ENCODE results near the gene MYH16. TPM values are rescaled to one million over a fixed set of nuclear protein-coding genes. Genes with fewer than 3 reads are reported as not detected.
"Not testable (repeated sequence)": the region's sequence is repeated elsewhere in the genome, so short reads cannot be mapped to it uniquely, and the experiment has no call there.

Gene MYH16
- total RNA-seq, 1 donor from 2014 or later, result not detected

DNA sequence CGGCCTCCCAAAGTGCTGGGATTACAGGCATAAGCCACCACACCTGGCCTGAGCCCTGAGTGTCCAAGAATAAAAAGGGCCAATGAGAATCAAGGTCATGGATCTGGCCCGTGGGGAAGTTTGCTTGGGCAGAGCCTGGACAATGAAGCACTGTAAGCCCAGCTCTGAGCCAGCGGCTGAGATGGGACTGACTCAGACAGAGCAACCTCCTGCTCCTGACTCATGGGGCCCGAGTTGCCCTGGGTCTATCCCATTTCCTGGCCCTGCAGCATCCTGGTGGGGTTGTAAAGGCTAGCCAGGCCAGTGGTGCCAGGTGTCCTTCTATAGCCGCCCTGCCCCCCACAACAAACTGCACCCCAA, 5.2 kb upstream of the MYH16 start:
- TF ChIP-seq POLR2AphosphoS5 (IDR thresholded peaks at IDR 0.05; ENCODE audit: insufficient read depth in 1 of 2, low read depth in 1 of 2) (no peak), CTCF (IDR thresholded peaks at IDR 0.05) (no peak), POLR2A (IDR thresholded peaks at IDR 0.05) (no peak)
- no peaks in the 10 kb centered on the region for H3K36me3 ChIP-seq
- no peak for DNase-seq (ENCODE audit: extremely low spot score in 2 of 2)
- no peak overlapping the region for H3K27ac ChIP-seq
- H3K27me3 ChIP-seq, result no peaks in the 10 kb centered on the region
- no peak overlapping the region for H3K4me3 ChIP-seq
- H3K4me1 ChIP-seq, result no peaks in the 10 kb centered on the region
- intact Hi-C loops (cut with DNase I), result no loop called here
- H3K9me3 ChIP-seq, result no peaks in the 10 kb centered on the region

GRCh38 chr7:99267841-99268576, 4.6 kb upstream of the MYH16 start:
- Histone ChIP-seq H3K4me1 (no peaks in the 10 kb centered on the region), H3K9me3 (no peaks in the 10 kb centered on the region), H3K27ac (no peak overlapping the region), H3K27me3 (no peaks in the 10 kb centered on the region), H3K4me3 (no peak overlapping the region), H3K36me3 (no peaks in the 10 kb centered on the region)
- no peak for DNase-seq (ENCODE audit: extremely low spot score in 2 of 2)
- TF ChIP-seq POLR2AphosphoS5 (IDR thresholded peaks at IDR 0.05; ENCODE audit: insufficient read depth in 1 of 2, low read depth in 1 of 2) (no peak), POLR2A (IDR thresholded peaks at IDR 0.05) (no peak), CTCF (IDR thresholded peaks at IDR 0.05) (no peak)
- intact Hi-C loops (cut with DNase I), result no loop called here

DNA sequence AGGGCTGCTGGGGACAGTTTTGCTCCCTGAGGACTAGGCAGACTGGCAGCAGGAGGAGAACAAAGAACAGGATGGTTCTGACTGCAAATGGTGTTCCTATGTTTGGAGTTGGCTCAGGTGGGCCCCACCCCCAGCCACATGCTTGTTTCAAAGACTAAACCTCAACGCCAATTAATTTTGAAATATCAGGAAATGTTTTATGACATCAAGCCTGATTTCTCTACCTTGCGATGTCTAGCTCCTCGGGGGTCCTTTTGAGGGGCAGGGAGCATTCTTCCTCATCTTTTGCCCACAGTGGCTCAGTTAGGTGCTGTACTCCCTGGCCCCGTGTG, 4.1 kb upstream of the MYH16 start:
- Histone ChIP-seq H3K27ac (no peak overlapping the region), H3K9me3 (no peaks in the 10 kb centered on the region), H3K36me3 (no peaks in the 10 kb centered on the region), H3K27me3 (no peaks in the 10 kb centered on the region), H3K4me3 (no peak overlapping the region), H3K4me1 (no peaks in the 10 kb centered on the region)
- no peak for TF ChIP-seq POLR2A (IDR thresholded peaks at IDR 0.05)
- no peak for TF ChIP-seq POLR2AphosphoS5 (IDR thresholded peaks at IDR 0.05; ENCODE audit: insufficient read depth in 1 of 2, low read depth in 1 of 2)
- TF ChIP-seq CTCF (IDR thresholded peaks at IDR 0.05), result no peak
- intact Hi-C loops (cut with DNase I), result no loop called here
- no peak for DNase-seq (ENCODE audit: extremely low spot score in 2 of 2)

- DNase-seq (ENCODE audit: extremely low spot score in 2 of 2), result no peak
- Histone ChIP-seq H3K4me3 (no peak overlapping the region), H3K9me3 (no peaks in the 10 kb centered on the region), H3K36me3 (no peaks in the 10 kb centered on the region), H3K27me3 (no peaks in the 10 kb centered on the region), H3K27ac (no peak overlapping the region), H3K4me1 (no peaks in the 10 kb centered on the region)
- TF ChIP-seq CTCF (IDR thresholded peaks at IDR 0.05) (no peak), POLR2AphosphoS5 (IDR thresholded peaks at IDR 0.05; ENCODE audit: insufficient read depth in 1 of 2, low read depth in 1 of 2) (no peak), POLR2A (IDR thresholded peaks at IDR 0.05) (no peak)
- intact Hi-C loops (cut with DNase I), result no loop called here
Observed at GRCh38 chr7:99270702-99271101, 1.9 kb upstream of the MYH16 start.

DNA sequence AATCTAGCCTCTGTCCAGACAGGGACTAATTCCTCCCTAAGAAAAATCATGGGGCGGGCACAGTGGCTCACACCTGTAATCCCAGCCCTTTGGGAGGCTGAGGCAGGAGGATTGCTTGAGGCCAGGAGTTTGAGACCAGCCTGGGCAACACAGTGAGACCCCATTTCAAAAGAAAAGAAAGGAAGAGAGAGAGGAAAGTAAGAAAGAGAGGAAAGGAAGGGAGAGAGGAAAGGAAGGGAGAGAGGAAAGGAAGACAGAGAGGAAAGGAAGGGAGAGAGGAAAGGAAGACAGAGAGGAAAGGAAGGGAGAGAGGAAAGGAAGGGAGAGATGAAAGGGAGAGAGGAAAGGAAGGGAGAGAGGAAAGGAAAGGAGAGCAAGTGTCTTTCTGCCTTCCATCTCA, 922 bp downstream of the MYH16 start:
- H3K27me3 ChIP-seq; H3K36me3 ChIP-seq; H3K4me1 ChIP-seq; H3K9me3 ChIP-seq; H3K4me3 ChIP-seq; H3K27ac ChIP-seq; intact Hi-C loops (cut with DNase I); DNase-seq (ENCODE audit: extremely low spot score in 2 of 2): not testable (repeated sequence)

DNA sequence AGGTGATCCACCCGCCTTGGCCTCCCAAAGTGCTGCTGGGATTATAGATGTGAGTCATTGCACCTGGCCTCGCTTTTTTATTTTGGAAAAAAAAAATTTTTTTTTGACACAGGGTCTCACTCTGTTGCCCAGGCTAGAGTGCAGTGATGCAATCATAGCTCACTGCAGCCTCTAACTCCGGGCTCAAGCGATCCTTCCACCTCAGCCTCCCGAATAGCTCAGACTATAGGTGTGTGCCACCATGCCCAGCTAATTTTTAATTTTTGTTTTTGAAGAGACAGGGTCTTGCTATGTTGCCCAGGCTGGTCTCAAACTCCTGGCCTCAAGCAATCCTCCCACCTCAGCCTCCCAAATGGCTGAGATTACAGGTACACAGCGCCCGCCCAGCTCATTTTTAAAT, 2.3 kb downstream of the MYH16 start:
- H3K9me3 ChIP-seq; H3K36me3 ChIP-seq; DNase-seq (ENCODE audit: extremely low spot score in 2 of 2); H3K27me3 ChIP-seq; H3K4me1 ChIP-seq; H3K4me3 ChIP-seq; H3K27ac ChIP-seq; intact Hi-C loops (cut with DNase I): not testable (repeated sequence)

Data from vagina (tissue), 2 donors.